HEK293 (cell line): Measurements from ENCODE around the gene CA9.
"Not testable (repeated sequence)": the region's sequence is repeated elsewhere in the genome, so short reads cannot be mapped to it uniquely, and the experiment has no call there.

Source experiments
- CTCF ChIA-PET: fragments of 350-600 bp; formaldehyde crosslinking; extraction: SDS; loops from one replicate; lab custom pipeline; 2021; ENCODE audit warnings: antibody characterized with exemption; lab: Yijun Ruan, JAX
- POLR2A ChIA-PET: fragments of 300-600 bp; formaldehyde crosslinking; extraction: SDS; loops from one replicate; lab custom pipeline; 2020; ENCODE audit warnings: antibody characterized with exemption, inconsistent platforms; lab: Yijun Ruan, JAX
- H3K27ac ChIP-seq: fragments of 200-500 bp; sonication (Bioruptor generic); 2 replicates; pipeline ENCODE4 v1.5.1; 2014; ENCODE audit warnings: low read depth, low read length, control low read depth, inconsistent platforms; ENCODE audit errors: extremely low read depth
- H3K36me3 ChIP-seq, 2 experiments: fragments of 200-500 bp in 1 of 2; sonication (Bioruptor generic) in 1 of 2; 1 replicate in 1 of 2; 2 replicates in 1 of 2; pipeline ENCODE4 v1.5.1; 2014 to 2017; ENCODE audit warnings: inconsistent platforms in 2 of 2, low read length in 2 of 2; ENCODE audit not compliant: control insufficient read depth in 2 of 2, insufficient read depth in 1 of 2
- H3K4me1 ChIP-seq: fragments of 200-500 bp; sonication (Bioruptor generic); 2 replicates; pipeline ENCODE4 v1.5.1; 2014; ENCODE audit warnings: mild to moderate bottlenecking, low read length, inconsistent platforms; ENCODE audit not compliant: control insufficient read depth, insufficient read depth
- H3K4me3 ChIP-seq: 2 replicates; pipeline ENCODE4 v1.5.1; 2011; ENCODE audit warnings: low read depth, mild to moderate bottlenecking, control low read depth, low read length, moderate library complexity
- H3K9me3 ChIP-seq: fragments of 200-500 bp; sonication (Bioruptor generic); 2 replicates; pipeline ENCODE4 v1.5.1; 2014; ENCODE audit warnings: low read depth, low read length, inconsistent platforms; ENCODE audit not compliant: control insufficient read depth, insufficient read depth
- ZBTB10 ChIP-seq: fragments of 450-650 bp; formaldehyde crosslinking; IDR thresholded peaks from 2 replicates; pipeline ENCODE4 v1.5.1; 2016; ENCODE audit warnings: missing biosample characterization, missing genetic modification characterization
- ZBTB11 ChIP-seq: fragments of 450-650 bp; formaldehyde crosslinking; conservative IDR thresholded peaks from 2 replicates; pipeline ENCODE4 v1.5.1; 2016; ENCODE audit warnings: low read depth, missing biosample characterization, missing genetic modification characterization
- ZNF692 ChIP-seq: fragments of 450-650 bp; formaldehyde crosslinking; IDR thresholded peaks from 2 replicates; pipeline ENCODE4 v1.5.1; 2016; ENCODE audit warnings: missing biosample characterization, missing genetic modification characterization

CA9 gene

GRCh38 chr9:35639631-35640030, 34.1 kb upstream of the CA9 start (continued):
- no peak for TF ChIP-seq ZNF692
- TF ChIP-seq ZBTB11 (tag by site-specific recombination): no peak

- ChIA-PET POLR2A (interaction anchor here (1.0 to 1.5 kb wide), 2 partner anchors 9 to 17 kb away, joined by 3 read pairs; partner anchors contain the start of genes CCDC107 and RMRP), CTCF (interaction anchor here (0.7 kb wide), 1 partner anchor 9 kb away, joined by 3 read pairs; no protein-coding TSS in a partner anchor)
- not testable (repeated sequence) for H3K36me3 ChIP-seq, H3K4me3 ChIP-seq, H3K9me3 ChIP-seq, H3K4me1 ChIP-seq, H3K27ac ChIP-seq
Observed at GRCh38 chr9:35640431-35640830, 33.3 kb upstream of the CA9 start.

GRCh38 chr9:35641478-35641877, 32.2 kb upstream of the CA9 start:
- H3K4me1 ChIP-seq, H3K9me3 ChIP-seq, CTCF ChIA-PET, H3K36me3 ChIP-seq, H3K27ac ChIP-seq, POLR2A ChIA-PET, H3K4me3 ChIP-seq: not testable (repeated sequence)

GRCh38 chr9:35643046-35643445, 30.7 kb upstream of the CA9 start:
- Histone ChIP-seq H3K9me3 (no peaks in the 10 kb centered on the region), H3K4me1 (no peaks in the 10 kb centered on the region), H3K27ac (no peak overlapping the region), H3K4me3 (no peak overlapping the region), H3K36me3 (no peaks in the 10 kb centered on the region)
- TF ChIP-seq ZBTB10 (tag by site-specific recombination): no peak
- POLR2A ChIA-PET: no interaction called here
- CTCF ChIA-PET: interaction anchor here (1.4 kb wide), 1 partner anchor 32 kb away, joined by 6 read pairs; no protein-coding TSS in a partner anchor

GRCh38 chr9:35645736-35646135, 28.0 kb upstream of the CA9 start:
- H3K27ac ChIP-seq: not testable (repeated sequence)
- ChIA-PET POLR2A (interaction anchor here (0.5 to 4.5 kb wide), 5 partner anchors 12 to 86 kb away, joined by 3 to 41 read pairs (median 5); partner anchors contain the start of genes ARHGEF39, CCDC107, CREB3 and RMRP), CTCF (interaction anchor here (0.6 to 4.8 kb wide), 25 partner anchors 10 to 593 kb away, joined by 3 to 74 read pairs (median 4); partner anchors contain the start of genes ARHGEF39, CCDC107 and RMRP)

More at GRCh38 chr9:35645736-35646135, 28.0 kb upstream of the CA9 start:
- peak overlapping the region; percentile 62 for H3K4me3 ChIP-seq
- not testable (repeated sequence) for H3K4me1 ChIP-seq, H3K9me3 ChIP-seq, H3K36me3 ChIP-seq
